NCI-H2107 (cell line): Measurements from ENCODE around the gene MYO1D.

ENCODE experiments used
- DNase-seq: peaks from one replicate; lab custom pipeline; 2025; lab: John Stamatoyannopoulos, UW

The MYO1D gene

DNA sequence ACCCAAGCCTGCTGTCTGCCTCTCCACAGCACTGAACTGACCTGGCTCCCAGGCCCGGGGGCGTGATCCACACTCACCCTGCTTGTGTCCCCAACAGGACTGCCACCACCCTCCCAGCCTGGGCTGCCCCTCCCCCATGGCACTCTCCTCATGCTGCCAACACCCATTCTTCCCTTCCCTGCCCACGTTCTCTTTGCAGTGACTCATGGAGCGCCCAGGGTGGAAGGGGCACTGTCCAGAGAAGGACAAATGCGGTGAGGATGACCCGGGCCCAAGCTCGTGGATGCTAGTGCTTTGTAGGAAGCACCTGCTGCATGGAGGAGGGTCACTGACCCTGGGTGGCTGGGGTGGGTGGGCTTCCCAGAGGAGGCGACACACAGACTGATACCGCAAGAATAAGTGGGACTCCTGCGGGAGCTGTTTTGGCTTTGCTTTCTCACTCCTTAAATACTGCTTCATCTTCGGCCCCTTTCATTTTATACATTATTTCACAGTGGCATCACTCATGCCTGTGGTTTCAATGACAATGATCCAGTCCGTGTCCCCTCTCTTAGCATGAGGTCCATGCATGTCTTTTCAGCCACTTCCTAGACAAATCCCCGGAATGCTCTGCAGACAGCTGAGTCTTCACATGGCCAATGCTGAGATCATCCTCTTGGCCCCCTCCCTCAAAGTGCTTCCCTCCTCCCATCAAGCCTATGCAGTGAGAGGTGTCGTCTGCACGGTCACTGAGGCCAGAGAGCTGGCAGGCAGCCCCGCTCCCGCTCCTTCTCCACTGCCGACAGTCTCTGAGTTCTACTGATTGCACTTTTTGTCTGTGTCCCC, 372.5 kb downstream of the MYO1D start:
- no peak for DNase-seq

DNA sequence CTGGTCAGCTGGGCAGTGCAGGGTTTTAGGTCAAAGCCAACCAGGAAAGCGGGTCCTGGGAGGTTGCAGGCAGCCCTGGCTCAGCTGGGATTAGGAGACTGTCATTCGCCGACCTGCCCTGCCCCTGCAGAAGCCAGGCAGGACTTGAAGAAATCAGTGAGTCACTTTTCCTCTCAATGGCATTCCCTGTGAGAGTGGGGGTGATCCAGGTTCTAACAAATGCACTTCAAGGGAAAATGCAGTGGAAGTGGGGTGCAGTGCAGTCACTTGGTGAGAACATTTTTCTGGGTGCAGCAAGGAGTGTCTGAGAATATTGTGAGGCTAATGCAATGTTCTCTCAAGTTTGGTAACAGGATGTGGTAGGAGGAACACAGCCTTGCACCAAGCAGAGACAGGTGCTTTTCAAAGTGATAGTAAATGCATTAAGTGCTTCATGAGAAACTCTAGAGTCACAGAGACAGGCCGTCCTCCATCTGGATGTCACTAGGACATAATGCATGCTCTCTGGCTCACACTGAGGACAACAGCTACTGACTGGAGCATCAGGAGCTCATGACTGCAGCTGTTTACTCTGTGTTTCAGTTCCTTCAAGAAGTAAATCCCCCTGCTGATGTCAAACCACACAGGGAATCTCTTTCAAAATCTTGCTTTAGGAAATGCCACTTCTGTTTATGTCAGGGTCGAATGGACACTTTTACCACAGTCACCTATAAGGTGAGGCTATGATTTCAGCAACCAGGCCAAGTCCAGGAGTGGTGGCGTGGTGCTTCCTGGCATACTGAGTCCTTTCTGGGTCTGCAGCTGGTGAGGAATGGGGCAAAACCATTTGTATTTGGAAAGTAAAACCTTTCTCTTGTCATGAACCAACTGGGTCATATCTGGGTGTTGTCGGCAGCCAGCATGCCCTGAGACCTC, 373.4 kb downstream of the MYO1D start:
- DNase-seq, result no peak

DNA sequence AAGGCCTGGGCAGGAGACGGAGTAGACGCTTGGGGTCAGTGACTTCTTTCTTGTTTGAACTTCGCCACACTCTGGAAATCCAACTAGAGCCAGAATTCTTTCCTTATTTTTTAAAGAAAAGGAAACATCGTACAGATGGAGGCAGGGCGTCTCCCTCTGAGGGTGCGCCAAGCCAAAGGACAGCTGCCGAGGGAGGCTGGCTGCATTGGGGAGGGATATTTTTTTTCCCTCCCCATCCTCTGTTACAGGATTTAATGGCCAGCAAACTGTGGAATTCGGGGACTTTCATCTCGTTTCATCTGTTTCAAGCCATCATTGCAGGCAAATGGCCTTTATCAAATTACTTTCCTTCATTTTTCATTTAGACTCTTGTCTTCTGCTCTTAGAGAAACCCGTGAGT, 374.2 kb downstream of the MYO1D start:
- DNase-seq, result no peak

DNA sequence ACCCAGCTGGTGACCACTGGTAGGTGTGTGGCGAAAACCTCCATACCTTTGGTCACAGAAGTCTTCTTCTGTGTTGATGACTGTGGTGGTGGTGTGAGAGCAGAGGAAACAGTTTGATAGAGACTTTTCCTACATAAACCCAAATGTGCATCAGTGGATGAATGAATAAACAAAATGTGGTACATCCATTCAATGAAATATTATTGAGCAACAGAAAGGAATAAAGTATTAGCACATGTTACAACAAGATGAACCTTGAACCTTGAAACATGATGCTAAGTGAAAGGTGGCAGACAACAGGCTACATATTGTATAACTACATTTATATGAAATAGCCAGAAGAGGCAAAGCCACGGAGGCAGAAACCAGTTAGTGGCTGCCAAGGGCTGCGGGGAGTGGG, 374.9 kb downstream of the MYO1D start:
- no peak for DNase-seq

DNA sequence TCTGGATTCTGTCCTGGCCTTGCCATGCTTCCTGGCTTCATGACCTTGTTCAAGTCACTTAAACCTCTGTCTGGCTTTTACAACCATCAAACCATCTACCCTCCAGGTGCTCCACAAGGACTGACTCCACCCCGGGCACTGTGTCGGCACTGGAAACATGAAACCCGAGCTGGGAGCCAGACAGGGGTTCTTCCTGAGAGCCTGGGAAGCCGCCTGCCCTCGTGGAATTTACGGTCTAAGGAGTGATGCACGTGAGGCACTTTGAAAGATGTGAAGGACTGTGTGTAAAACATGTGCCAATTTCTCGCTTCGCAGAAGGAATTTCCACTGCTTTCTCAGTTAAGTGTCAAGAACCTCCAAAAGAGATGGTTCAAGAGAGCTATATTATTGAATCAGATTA, 378.5 kb downstream of the MYO1D start:
- DNase-seq, result peak; percentile 51

DNA sequence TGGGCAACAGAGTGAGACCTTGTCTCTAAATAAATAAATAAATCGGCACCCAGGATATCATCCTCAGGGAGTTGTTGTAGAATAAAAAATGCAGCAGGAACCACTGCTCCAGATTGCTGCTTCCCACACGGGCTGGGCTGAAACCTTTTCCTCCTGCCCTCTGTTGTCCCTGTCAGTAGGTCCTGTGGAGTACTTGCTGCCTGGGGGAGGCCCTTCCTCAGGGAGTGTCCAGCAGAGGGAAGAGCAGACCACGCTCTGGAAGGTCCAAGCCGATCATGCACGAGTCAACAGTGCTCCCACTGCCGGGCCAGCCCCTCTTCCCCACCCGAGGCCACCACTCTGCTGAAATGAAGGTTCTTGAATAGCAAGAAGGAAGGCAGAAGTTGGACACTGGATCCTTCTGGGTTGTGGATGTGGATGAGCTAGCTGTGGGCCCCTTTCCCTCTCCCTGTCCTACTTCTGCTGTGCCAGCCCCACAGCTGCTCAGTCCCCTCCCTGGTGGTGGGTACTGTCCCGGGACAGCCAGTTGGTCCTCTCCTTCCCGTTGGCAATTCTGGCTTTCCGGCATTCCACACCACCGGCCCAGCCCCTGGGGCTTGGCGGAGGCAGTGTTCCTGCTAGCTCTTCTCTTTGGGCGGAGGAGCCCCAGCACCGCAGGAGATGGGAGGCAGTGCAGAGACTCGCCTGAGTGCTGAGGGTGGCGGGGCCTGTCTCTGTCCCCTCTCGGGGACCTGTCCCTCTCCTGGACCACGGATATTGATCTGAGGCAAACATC, 379.3 kb downstream of the MYO1D start:
- no peak for DNase-seq

DNA sequence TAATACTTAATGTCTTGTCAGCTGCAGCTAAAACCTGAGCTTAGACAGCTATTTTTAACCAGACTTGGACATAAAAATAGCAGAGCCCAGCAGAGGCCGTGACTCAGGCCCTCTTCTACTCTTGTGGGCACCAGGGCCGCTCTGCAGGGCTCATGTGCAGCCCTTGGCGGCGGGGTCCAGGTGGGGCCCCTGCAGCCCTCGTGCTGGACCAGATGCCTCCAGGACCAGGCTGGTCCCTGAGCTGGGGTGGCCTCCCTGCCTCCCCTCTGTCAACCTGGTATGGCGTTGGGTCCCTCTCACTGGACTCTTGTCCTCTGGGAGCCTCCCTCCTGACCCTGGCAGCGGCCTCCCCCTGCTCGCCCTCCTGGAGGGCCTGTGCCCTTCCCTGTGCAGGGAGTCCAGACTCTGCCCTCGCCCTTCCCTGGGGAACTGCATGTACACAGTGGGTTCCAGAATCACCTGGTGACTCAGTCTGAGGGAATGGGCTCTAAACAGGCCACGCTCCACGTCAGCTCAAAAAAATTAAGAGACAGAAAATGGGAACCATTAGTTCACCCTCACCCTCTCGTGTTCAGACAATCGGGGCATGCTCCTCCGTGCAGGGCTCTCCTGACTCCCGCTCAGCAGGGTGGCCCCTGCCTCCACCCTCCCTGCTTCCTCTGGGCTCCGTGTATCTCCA, 380.4 kb downstream of the MYO1D start:
- no peak for DNase-seq

DNA sequence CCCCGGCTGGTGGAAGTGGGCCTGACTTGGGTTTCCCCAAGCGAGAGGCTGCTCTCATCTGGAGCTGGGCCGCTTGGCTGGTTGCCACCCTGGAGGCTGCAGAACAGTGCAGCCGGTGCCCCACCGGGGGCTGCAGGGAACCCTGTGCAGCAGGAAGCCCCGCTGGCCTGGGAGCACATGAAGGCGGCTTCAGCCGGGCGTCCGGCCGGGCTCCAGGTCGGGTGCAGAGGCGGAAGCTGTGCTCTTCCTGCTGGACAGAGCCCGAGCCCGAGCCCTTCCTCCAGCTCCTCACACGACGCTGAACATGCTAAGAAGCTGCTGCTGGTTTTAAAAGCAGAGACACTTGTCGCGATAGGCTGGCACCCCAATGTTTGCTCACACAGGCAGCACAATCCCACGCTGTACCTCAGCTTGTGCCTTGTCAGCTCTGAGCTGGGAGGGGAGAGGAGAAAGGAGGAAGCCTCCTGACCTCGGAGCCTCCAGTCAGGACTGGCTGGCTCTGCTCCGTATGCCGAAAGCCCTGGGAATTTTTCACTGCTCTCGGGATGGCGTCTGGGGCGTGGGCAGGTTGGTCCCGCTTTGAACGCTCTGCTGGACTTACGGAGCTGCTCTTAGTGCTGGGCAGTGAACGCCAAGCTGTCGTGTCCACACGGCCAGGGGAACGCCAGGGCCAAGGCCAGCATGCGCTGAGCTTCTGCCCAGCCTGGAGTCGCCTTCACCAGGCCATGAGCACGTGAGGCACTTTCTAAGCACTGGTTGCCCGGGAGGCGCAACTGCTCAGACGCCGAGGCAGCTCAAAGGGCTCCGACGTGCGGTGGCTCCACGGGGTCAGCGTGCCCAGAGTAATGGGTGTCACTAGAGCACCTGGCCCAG, 381.3 kb downstream of the MYO1D start:
- peak; percentile 36 for DNase-seq

DNA sequence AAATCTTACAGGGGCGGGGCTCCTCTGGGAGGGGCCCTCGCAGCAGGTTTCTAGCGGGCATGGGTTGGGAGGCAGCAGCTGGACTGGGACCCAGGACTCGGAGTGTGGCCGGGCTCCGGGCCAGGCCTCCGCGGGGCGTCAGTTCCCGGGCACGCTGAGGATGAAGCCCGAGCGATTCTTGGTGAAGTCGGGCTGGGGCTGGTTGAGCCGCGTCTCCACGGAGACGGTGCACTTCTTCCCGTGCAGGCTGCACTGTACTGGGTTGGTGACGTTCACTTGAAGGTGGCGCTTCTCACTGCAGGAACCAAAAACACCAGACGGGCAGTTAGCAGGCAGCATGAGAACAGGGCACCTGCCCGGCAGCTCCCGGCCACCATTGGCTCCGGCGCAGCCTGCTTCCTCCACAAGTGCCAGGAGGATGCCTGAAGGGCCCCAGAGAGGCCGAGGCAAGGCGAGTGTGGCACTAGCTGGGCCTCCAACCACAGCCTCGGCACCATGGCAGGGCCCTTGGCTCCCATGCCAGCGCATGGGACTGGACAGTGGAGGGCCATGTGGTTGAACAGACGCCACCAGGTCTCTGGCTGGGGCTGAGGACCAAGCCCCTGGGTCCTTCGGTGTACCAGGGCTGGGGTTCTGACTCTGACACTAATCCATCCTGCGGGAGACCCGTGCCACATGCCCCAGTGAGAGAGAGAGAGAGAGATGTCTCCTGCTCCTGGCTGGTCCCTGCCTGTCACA, 382.1 kb downstream of the MYO1D start:
- peak; percentile 80 for DNase-seq

DNA sequence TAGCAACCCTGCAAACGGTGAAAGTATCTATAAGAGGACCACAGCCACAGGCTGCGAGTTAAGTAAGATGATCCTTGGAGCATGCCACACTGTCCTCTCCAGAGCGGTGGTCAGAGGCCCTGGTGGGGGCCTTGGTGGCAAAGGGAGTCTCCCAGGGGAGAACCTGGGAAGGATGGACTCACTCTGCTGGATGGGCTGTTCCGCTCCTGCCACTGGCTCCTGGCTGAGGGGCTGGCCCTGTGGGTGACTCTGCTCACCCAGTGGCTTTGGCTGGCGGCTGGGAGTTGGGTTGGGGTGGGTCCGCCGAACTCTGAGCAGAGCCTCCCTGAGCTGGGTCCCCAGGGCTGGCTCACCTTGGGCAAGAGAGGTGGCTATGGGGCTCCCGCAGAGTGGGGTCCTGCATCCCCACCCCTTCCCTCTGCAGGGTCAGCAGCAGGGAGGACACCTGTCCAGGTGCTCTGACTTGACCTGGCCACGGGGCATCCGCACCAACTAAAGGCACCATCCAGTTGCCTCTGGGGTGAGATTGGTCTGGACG, 382.9 kb downstream of the MYO1D start:
- DNase-seq, result no peak

DNA sequence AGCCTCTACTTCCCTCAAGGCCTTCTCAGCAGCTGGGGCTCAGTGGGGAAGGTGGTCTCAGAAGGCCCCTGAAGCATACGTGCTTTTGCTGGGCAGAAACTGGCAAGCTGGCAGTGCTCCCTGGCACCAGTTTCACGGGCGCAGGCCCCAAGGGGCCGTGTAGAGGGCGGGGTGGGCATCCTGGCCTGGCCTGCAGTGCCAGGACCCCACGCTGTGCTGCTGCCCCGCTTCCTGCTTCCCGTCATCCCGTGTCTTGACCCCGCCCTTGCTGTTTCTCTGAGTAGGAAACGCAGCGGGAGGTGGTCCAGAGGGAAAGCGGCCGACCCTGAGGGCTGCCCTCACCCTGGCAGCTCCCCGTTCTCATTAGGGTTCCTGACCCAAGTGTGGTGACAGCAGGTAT, 383.4 kb downstream of the MYO1D start:
- no peak for DNase-seq

DNA sequence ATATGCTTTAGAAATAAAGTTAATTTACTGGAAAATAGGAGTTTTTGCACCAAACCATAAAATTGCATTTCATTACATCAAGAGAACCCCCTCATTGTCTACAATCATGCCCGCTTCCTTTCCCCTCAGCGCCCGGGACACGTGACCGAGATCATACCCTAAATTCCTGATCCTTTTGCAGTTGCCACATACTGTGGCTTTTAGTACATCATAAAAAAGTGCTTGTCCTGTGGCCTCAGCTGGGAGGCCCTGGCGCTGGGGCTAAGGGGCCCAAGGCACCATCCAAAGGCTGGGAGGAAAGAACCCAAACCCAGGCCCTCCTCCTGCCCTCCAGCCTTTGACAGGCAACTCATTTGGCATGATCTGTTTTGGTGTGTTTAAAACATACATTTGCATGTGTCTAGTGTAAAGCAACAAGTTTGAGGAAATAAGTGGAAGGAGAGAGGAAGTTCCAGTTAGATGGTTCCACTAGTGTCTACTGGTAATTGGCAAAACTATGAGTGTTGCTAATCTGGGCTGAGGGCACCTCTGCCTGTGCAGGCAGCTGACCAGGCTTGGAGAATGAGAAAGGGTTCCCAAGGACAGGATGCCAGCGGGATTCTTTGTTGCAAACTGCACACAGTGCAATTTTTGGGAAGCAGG, 384.2 kb downstream of the MYO1D start:
- no peak for DNase-seq

DNA sequence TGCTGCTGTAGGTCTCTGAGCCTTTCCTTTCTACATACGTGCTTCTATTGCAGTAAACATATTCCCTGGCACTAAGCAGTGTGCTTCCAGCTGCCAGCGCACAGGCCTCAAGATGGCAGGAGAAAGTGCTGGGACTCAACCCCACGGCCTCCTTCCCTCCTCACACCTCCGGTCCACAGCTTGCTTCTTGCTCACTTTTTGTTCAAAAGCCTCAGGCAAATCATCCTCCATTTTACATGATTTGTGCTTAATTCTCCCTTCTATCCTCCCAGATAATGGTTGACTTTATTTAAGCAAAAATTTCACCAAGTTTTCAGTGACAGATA, 384.7 kb downstream of the MYO1D start:
- no peak for DNase-seq

DNA sequence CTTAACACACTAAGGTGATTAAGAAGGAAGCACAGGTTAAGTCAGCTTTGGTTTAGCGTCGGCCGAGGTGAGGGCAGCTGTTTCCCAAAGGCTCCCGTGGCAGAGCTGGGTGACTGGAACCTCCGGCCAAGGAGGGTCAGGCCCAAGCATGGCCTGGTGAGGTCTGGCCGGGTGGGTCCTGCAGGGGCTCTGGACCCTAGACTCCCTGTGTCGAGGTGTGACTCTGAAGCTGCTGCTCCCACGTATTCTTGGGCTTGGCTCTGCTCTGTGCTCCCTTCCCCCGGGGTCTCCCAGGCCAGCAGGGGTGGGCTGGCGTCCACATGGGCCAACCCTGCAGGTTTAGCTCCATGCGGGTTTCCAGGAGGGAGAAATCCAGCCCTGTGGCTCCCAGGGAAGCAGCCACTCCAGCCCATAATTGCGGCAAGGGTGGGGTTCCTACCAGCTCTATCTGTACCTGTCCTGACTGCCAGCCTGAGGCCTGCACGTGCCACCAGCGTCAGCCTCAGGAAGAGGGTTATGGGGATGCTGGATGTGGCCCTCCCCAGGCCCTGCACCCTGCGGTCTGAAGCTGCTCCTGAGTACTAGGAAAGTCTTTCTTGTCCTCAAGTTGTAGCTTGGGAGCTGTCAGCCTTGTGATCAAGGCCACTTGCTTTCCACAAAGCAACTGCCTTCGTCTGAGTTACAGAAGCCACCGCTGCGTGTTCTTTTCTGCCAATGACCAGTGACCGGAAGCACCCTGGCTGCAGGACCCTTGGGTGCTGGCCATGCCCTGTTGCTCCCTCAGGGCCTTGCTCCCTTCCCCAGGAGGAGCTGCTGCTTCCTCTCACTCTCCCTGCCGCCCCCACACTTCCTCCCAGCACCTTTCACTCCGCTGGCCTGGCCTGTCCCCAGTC, 385.3 kb downstream of the MYO1D start:
- no peak for DNase-seq

DNA sequence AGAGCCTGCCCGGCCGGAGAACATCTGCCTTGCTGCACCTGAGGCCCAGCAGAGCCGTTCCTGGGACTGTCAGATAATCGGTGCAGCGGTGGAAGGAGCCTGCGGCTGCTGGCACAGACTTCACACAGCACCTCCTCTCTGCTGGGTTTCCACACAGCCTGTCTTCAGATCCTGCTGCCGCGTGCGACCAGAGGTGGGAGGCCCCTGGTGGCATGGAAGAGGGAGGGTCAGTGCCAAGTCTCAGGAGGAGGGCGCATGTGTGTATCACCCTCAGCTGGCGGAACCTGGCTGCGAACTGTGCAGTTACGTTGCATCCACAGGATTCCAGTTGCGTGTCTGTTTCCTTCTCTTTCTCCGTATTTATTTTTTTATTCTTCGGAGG, 386.8 kb downstream of the MYO1D start:
- DNase-seq, result no peak

DNA sequence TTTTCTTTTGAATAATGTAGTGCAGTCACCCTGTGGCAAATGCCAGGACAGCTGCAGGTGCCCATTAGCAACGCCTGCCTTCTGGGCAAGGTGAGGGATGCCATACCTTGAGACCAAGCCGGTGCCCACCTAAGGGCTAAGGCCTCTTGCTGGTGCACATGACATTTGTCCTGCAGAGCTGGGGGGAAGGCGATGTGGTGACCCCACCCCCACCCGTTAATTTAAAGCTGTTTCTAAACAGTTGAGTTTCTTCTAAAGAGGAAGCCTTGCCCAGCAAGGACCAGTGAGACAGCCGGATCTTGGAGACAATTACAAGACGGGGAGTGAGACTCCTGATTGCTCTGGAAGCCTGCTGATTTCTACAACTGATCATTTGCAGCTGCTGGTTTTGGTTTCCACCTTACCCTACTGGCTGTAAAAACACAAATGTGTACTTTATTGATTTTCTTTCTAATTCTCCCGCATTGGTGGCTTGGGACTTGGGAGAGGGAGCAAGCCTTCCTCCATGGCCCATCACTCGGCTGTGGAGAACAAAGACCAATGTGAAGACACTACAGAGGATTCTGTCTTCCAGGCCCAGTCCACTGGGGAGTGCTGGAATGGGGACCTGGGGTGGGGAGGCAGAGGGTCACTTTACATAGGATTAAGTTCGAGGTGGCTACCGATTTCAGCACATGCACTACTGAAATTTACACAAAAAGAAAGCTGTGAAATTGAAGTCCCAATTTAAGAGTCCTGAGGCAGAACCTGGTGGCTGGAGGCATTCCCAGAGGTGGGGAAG, 387.4 kb downstream of the MYO1D start:
- DNase-seq, result no peak

DNA sequence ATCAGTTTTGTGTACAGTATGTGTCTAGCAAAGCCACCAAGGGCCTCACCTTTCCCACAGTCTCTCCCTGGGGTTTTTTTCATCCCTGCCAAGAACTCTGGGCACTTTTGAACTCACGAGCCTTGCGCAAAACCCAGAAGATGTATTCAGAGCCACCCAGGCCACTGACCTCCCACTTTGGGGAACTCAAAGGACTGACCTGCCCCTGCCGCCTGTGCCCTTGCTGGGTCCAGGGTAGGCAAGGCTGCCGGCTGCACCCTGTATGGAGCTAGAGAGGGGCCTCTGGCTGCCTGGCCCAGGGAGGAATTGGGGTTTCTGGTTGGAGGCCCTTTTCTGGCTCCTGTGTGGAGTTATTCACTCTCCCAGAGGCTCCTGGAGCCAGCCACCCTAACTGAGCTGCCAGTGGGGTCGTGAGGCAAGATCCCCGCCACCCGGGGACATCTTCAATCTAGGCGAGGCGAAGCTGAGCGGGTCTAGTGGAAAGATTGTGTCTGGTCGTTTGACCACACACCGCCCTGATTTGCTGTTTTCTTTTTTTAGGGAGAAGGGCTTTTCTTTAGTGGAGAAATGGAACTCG, 388.2 kb downstream of the MYO1D start:
- DNase-seq, result no peak
